ENCODE data around the gene RETREG2.

Gene RETREG2

GRCh38 chr2:219218217-219218731 lies 40.2 kb downstream of the RETREG2 start:
- DNase-seq = peak; percentile 85

- peak; percentile 99 for DNase-seq
Observed at GRCh38 chr2:219218732-219219701, 40.9 kb downstream of the RETREG2 start, which contains the start of gene ABCB6. Gene ABCB6 (minus strand): TSS chr2:219218958. CDS start chr2:219218673, 285 bp downstream.

GRCh38 chr2:219219784-219220532 lies 41.9 kb downstream of the RETREG2 start:
- DNase-seq = no peak

DNA sequence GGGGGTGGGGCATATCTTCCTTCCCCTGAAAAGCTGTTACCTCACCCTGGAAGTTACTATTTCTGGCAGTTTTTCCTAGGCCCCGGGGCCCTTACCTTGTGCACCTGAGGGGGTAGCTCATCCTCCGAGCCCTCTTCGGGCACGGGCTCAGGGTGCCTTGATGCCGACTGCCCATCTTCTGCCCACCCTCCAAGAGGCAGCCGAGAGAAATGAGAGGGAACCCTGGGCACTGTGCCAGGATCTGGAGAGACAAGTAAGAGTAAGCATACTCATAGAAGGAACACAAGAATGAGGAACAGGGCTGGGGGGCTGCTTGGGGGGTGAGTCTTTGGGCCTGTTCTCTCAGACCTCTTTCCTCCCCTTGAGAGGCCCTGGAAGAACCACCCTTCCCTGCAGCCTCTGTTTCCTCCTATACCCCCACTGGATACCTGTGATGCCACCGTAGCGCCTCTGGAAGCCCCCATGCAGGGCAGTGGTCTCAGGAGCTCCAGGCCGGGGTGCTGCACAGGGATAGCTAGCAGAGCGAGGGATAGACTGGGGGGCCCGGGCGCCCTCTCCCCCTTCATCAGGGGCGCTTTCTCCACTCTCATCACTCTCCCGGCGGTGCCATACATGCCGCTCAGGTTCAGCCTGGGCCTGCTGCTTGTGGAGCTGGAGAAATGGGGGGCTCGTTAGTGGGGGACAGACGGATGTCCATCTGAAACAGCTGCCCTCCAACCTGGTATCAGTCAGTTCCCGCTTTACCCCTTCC lies 42.8 kb downstream of the RETREG2 start:
- no peak for DNase-seq

GRCh38 chr2:219221957-219222518 lies 44.0 kb downstream of the RETREG2 start:
- DNase-seq = no peak

GRCh38 chr2:219223831-219224610 lies 45.9 kb downstream of the RETREG2 start:
- DNase-seq = no peak

- DNase-seq = no peak
Observed at GRCh38 chr2:219225350-219225749, 47.3 kb downstream of the RETREG2 start.

GRCh38 chr2:219228041-219228910 lies 50.2 kb downstream of the RETREG2 start:
- DNase-seq = no peak

GRCh38 chr2:219228911-219229304 lies 50.8 kb downstream of the RETREG2 start:
- no peak for DNase-seq

GRCh38 chr2:219229305-219230058 lies 51.4 kb downstream of the RETREG2 start, which contains the start of the genes ANKZF1 and ATG9A:
Gene ANKZF1 (plus strand): TSS chr2:219229806. CDS start chr2:219230258, 452 bp downstream.
Gene ATG9A (minus strand): TSS chr2:219229636. CDS start chr2:219228024, 1,612 bp downstream.
- peak; percentile 99 for DNase-seq

DNA sequence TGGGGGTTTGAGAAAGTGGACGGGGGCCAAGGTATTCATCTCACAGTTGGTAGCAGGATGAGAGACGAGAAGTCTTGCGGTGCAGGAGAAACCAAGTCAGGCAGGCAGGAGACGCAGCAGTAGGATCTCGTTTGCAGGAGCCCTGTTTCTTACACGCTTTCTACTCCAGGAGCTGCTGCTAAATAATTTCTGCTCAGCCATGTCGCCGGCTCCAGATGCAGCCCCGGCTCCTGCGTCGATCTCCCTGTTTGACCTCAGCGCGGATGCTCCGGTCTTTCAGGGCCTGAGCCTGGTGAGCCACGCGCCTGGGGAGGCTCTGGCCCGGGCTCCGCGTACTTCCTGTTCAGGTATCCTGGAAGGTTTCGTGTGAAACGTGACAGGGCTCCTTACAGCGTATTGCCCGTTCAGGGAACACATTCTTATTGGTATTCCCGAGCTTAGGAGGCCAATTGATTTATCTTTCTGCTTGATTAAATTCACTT lies 52.0 kb downstream of the RETREG2 start:
- no peak for DNase-seq

- no peak for DNase-seq
Observed at GRCh38 chr2:219234331-219234730, 56.3 kb downstream of the RETREG2 start.

Data from right hindlimb (tissue), 1 donor.